ENCODE data around the gene LDHAL6B.
"Not testable (repeated sequence)": the region's sequence is repeated elsewhere in the genome, so short reads cannot be mapped to it uniquely, and the experiment has no call there.

The LDHAL6B gene

GRCh38 chr15:59206623-59207183, at the start of gene LDHAL6B:
LDHAL6B (plus strand) TSS chr15:59206843; CDS start chr15:59206941, 98 bp downstream.
- no peak for DNase-seq

GRCh38 chr15:59157396-59157795, 49.2 kb upstream of the LDHAL6B start:
- no peak for DNase-seq

- DNase-seq, result no peak
Observed at GRCh38 chr15:59157840-59158700, 48.6 kb upstream of the LDHAL6B start.

GRCh38 chr15:59158701-59159034, 48.0 kb upstream of the LDHAL6B start:
- no peak for DNase-seq

GRCh38 chr15:59159210-59159609, 47.4 kb upstream of the LDHAL6B start:
- DNase-seq, result no peak

GRCh38 chr15:59160880-59161593, 45.6 kb upstream of the LDHAL6B start:
- no peak for DNase-seq

- DNase-seq, result not testable (repeated sequence)
Observed at GRCh38 chr15:59162080-59162479, 44.6 kb upstream of the LDHAL6B start.

GRCh38 chr15:59165726-59166125, 40.9 kb upstream of the LDHAL6B start:
- no peak for DNase-seq

- no peak for DNase-seq
Observed at GRCh38 chr15:59166166-59166565, 40.5 kb upstream of the LDHAL6B start.

- no peak for DNase-seq
Observed at GRCh38 chr15:59166601-59167265, 39.9 kb upstream of the LDHAL6B start.

GRCh38 chr15:59168536-59168935, 38.1 kb upstream of the LDHAL6B start:
- DNase-seq, result no peak

- no peak for DNase-seq
Observed at GRCh38 chr15:59169251-59169708, 37.4 kb upstream of the LDHAL6B start.

GRCh38 chr15:59170295-59171066, 36.2 kb upstream of the LDHAL6B start:
- no peak for DNase-seq

- DNase-seq, result no peak
Observed at GRCh38 chr15:59171067-59171397, 35.6 kb upstream of the LDHAL6B start.

GRCh38 chr15:59172289-59172901, 34.2 kb upstream of the LDHAL6B start:
- no peak for DNase-seq

- no peak for DNase-seq
Observed at GRCh38 chr15:59173194-59173593, 33.4 kb upstream of the LDHAL6B start.

GRCh38 chr15:59174151-59174834, 32.4 kb upstream of the LDHAL6B start:
- DNase-seq, result no peak

- peak; percentile 16 for DNase-seq
Observed at GRCh38 chr15:59174835-59175831, 31.5 kb upstream of the LDHAL6B start.

- no peak for DNase-seq
Observed at GRCh38 chr15:59176653-59177316, 29.9 kb upstream of the LDHAL6B start.

- no peak for DNase-seq
Observed at GRCh38 chr15:59177317-59177660, 29.4 kb upstream of the LDHAL6B start.
